A673 (cell line): ENCODE measurements around the gene HECW1. TPM values are rescaled to one million over a fixed set of nuclear protein-coding genes. Genes with fewer than 3 reads are reported as not detected.

ENCODE experiments used
- BruUV-seq: library from RNA; stranded (reverse); fragments of 400-500 nt; replicated peaks from 2 replicates; lab custom pipeline; 2021; lab: Mats Ljungman, UMichigan
- CTCF ChIA-PET: fragments of 300-600 bp; sonication (Branson Sonifier 250); formaldehyde crosslinking; loops from one replicate; lab custom pipeline; 2022; ENCODE audit warnings: antibody characterized with exemption; lab: Charles Lee
- POLR2A ChIA-PET: fragments of 300-600 bp; sonication (Branson Sonifier 250); formaldehyde crosslinking; loops from one replicate; lab custom pipeline; 2022; ENCODE audit warnings: antibody characterized with exemption; ENCODE audit not compliant: low non-redundant PET; lab: Charles Lee
- DNase-seq: peaks from one replicate; pipeline ENCODE4 v3.0.0-alpha.2; 2015; ENCODE audit warnings: low spot score
- H3K27ac ChIP-seq: fragments of 200-600 bp; sonication (generic); 2 replicates; pipeline ENCODE4 v1.5.1; 2016; ENCODE audit warnings: mixed run types, low read depth, mild to moderate bottlenecking, mixed read lengths, antibody characterized with exemption, low read length; ENCODE audit not compliant: poor library complexity, severe bottlenecking
- H3K27me3 ChIP-seq: fragments of 200-600 bp; sonication (generic); replicated peaks from 2 replicates; pipeline ENCODE4 v1.6.1; 2017; ENCODE audit warnings: mixed run types, low read depth, mild to moderate bottlenecking, mixed read lengths, antibody characterized with exemption, low read length; ENCODE audit not compliant: insufficient read depth, poor library complexity
- H3K36me3 ChIP-seq: fragments of 200-600 bp; sonication (generic); 2 replicates; pipeline ENCODE4 v1.6.1; 2016; ENCODE audit warnings: mixed run types, mild to moderate bottlenecking, mixed read lengths, antibody characterized with exemption, low read length; ENCODE audit not compliant: insufficient read depth, poor library complexity, severe bottlenecking
- H3K4me1 ChIP-seq: fragments of 200-600 bp; sonication (generic); 2 replicates; pipeline ENCODE4 v1.6.1; 2017; ENCODE audit warnings: mixed run types, mild to moderate bottlenecking, mixed read lengths, antibody characterized with exemption, low read length; ENCODE audit not compliant: insufficient read depth, poor library complexity, severe bottlenecking
- H3K4me3 ChIP-seq: fragments of 200-600 bp; sonication (generic); 2 replicates; pipeline ENCODE4 v1.5.1; 2016; ENCODE audit warnings: low read depth, mixed run types, mild to moderate bottlenecking, mixed read lengths, low read length; ENCODE audit not compliant: poor library complexity, severe bottlenecking
- H3K9me3 ChIP-seq: fragments of 200-600 bp; sonication (generic); 2 replicates; pipeline ENCODE4 v1.6.1; 2016; ENCODE audit warnings: mixed run types, low read depth, mild to moderate bottlenecking, mixed read lengths, antibody characterized with exemption, low read length; ENCODE audit not compliant: poor library complexity, severe bottlenecking
- CTCF ChIP-seq: fragments of 300-800, 200-600 bp; sonication (generic); conservative IDR thresholded peaks from 2 replicates; pipeline ENCODE4 v1.5.1; 2017; ENCODE audit warnings: low read depth, mild to moderate bottlenecking, antibody characterized with exemption, low read length, moderate library complexity, mixed read lengths
- EZH2 ChIP-seq: fragments of 200-600 bp; sonication (generic); IDR thresholded peaks from 2 replicates; pipeline ENCODE4 v1.6.1; 2017; ENCODE audit warnings: borderline replicate concordance, low read depth, mild to moderate bottlenecking, mixed read lengths, antibody characterized with exemption, low read length; ENCODE audit not compliant: poor library complexity, severe bottlenecking
- intact Hi-C: fragments of 100-400 bp; cut with micrococcal nuclease; formaldehyde crosslinking; loops from one replicate; pipeline ENCODE4 v1.10.0; 2022; ENCODE audit not compliant: unreplicated experiment
- total RNA-seq: library from RNA; stranded (reverse); gene quantifications from 2 replicates; pipeline ENCODE4 v1.2.3, GENCODE V29; 2021

Gene HECW1
- total RNA-seq, 1 experiment from 2014 or later: 0.39 TPM

GRCh38 chr7:43441231-43442130, 329.0 kb downstream of the HECW1 start:
- Histone ChIP-seq H3K4me3 (no peak overlapping the region), H3K27ac (no peak overlapping the region), H3K36me3 (no peaks in the 10 kb centered on the region), H3K4me1 (no peaks in the 10 kb centered on the region), H3K27me3 (no peaks in the 10 kb centered on the region), H3K9me3 (no peaks in the 10 kb centered on the region)
- BruUV-seq: no TSS peak
- intact Hi-C loops: loop anchor here (2.0 kb wide), 1 partner anchor 501 kb away; no protein-coding TSS in a partner anchor
- POLR2A ChIA-PET: interaction anchor here (0.7 kb wide), 1 partner anchor 155 kb away, joined by 4 read pairs; no protein-coding TSS in a partner anchor
- DNase-seq: no peak
- TF ChIP-seq CTCF (no peak), EZH2 (no peak)
- CTCF ChIA-PET: no interaction called here

GRCh38 chr7:43443381-43443780, 330.9 kb downstream of the HECW1 start:
- intact Hi-C loops: no loop called here
- CTCF ChIA-PET: no interaction called here

More at GRCh38 chr7:43443381-43443780, 330.9 kb downstream of the HECW1 start:
- Histone ChIP-seq H3K4me1 (no peaks in the 10 kb centered on the region), H3K27ac (no peak overlapping the region), H3K27me3 (no peaks in the 10 kb centered on the region), H3K36me3 (no peaks in the 10 kb centered on the region), H3K4me3 (no peak overlapping the region), H3K9me3 (no peaks in the 10 kb centered on the region)
- peak; percentile 16 for DNase-seq
- no TSS peak for BruUV-seq
- POLR2A ChIA-PET: interaction anchor here (0.6 kb wide), 1 partner anchor 987 kb away, joined by 3 read pairs; no protein-coding TSS in a partner anchor
- TF ChIP-seq CTCF (no peak), EZH2 (no peak)
